ENCODE data around the gene AURKAIP1. TPM values are rescaled to one million over a fixed set of nuclear protein-coding genes. Genes with fewer than 3 reads are reported as not detected.

AURKAIP1 gene
- total RNA-seq, 1 experiment from 2014 or later: 823 TPM

DNA sequence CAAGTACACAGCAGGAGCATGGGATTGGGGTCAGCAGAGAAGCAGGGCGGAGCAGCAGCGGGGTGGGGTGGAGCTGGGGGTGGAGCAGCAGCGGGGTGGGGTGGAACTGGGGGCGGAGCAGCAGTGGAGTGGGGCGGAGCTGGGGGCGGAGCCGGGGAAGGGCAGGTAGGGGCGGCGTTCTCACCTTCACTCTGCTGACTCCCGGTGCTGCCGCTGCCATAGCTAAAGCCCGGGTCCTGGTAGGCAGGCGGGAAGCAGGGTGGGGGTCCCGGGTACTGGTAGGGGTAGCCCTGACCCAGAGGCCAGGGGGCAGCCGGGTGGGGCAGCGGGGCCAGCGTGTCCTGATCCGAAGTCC, 37.2 kb downstream of the AURKAIP1 start:
- Histone ChIP-seq H3K4me2 (ENCODE audit: low read length) (no peak overlapping the region), H3K36me3 (ENCODE audit: low read depth, low read length) (peaks cover 61% of the 10 kb centered on the region), H3K4me1 (ENCODE audit: insufficient read depth, low read length) (peaks cover 10% of the 10 kb centered on the region; the same call in 1 of the 2 replicates), H4K20me1 (ENCODE audit: low read length) (peaks cover 5% of the 10 kb centered on the region; the same call in 1 of the 2 replicates), H3K79me2 (ENCODE audit: low read length) (peaks cover 18% of the 10 kb centered on the region), H3K9me2 (replicated peaks; ENCODE audit: low read length) (no peaks in the 10 kb centered on the region), H3K4me3 (ENCODE audit: low read length) (no peak overlapping the region), H3K9ac (ENCODE audit: low read length) (no peak overlapping the region), H3K27me3 (ENCODE audit: low read length) (no peaks in the 10 kb centered on the region), H3K9me3 (ENCODE audit: low read length) (no peaks in the 10 kb centered on the region), H3K27ac (ENCODE audit: low read length) (no peak overlapping the region), H2AFZ (ENCODE audit: low read length) (no peak overlapping the region), H3F3A (ENCODE audit: low read length, unreplicated experiment) (no peaks in the 10 kb centered on the region)
- ChIA-PET CTCF (interaction anchor here (0.7 kb wide), 1 partner anchor 19 kb away, joined by 3 read pairs; no protein-coding TSS in a partner anchor), POLR2A (ENCODE audit: unreplicated experiment) (no interaction called here)
- intact Hi-C loops (cut with micrococcal nuclease): no loop called here
- BruUV-seq (replicated peaks): no TSS peak
- ATAC-seq: peak; percentile 23
- TF ChIP-seq EZH2phosphoT487 (IDR thresholded peaks at IDR 0.05; ENCODE audit: borderline replicate concordance, low read length) (no peak), EZH2 (IDR thresholded peaks at IDR 0.05; ENCODE audit: low read length, unreplicated experiment) (no peak)
- TF ChIP-seq, protein P1, sequence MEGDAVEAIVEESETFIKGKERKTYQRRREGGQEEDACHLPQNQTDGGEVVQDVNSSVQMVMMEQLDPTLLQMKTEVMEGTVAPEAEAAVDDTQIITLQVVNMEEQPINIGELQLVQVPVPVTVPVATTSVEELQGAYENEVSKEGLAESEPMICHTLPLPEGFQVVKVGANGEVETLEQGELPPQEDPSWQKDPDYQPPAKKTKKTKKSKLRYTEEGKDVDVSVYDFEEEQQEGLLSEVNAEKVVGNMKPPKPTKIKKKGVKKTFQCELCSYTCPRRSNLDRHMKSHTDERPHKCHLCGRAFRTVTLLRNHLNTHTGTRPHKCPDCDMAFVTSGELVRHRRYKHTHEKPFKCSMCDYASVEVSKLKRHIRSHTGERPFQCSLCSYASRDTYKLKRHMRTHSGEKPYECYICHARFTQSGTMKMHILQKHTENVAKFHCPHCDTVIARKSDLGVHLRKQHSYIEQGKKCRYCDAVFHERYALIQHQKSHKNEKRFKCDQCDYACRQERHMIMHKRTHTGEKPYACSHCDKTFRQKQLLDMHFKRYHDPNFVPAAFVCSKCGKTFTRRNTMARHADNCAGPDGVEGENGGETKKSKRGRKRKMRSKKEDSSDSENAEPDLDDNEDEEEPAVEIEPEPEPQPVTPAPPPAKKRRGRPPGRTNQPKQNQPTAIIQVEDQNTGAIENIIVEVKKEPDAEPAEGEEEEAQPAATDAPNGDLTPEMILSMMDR (conservative IDR thresholded peaks at IDR 0.05; ENCODE audit: low read depth, low read length): no peak
- DNase-seq: peak; percentile 53

- H3K9me3 ChIP-seq (ENCODE audit: low read length): no peaks in the 10 kb centered on the region
- intact Hi-C loops (cut with micrococcal nuclease): no loop called here
- DNase-seq (no peak), ATAC-seq (no peak)
- H3K27ac ChIP-seq (ENCODE audit: low read length): no peak overlapping the region
- no peak overlapping the region for H2AFZ ChIP-seq (ENCODE audit: low read length)
- no peak overlapping the region for H3K9ac ChIP-seq (ENCODE audit: low read length)
- peaks cover 12% of the 10 kb centered on the region for H3K79me2 ChIP-seq (ENCODE audit: low read length)
- H3K27me3 ChIP-seq (ENCODE audit: low read length): no peaks in the 10 kb centered on the region
- no peaks in the 10 kb centered on the region for H3K9me2 ChIP-seq (replicated peaks; ENCODE audit: low read length)
- H3K36me3 ChIP-seq (ENCODE audit: low read depth, low read length): peaks cover 55% of the 10 kb centered on the region
- no peak for TF ChIP-seq EZH2 (IDR thresholded peaks at IDR 0.05; ENCODE audit: low read length, unreplicated experiment)
- TF ChIP-seq, protein P1 (conservative IDR thresholded peaks at IDR 0.05; ENCODE audit: low read depth, low read length): no peak
- no peak for TF ChIP-seq EZH2phosphoT487 (IDR thresholded peaks at IDR 0.05; ENCODE audit: borderline replicate concordance, low read length)
- H3K4me3 ChIP-seq (ENCODE audit: low read length): no peak overlapping the region
- peaks cover 5% of the 10 kb centered on the region; the same call in 1 of the 2 replicates for H4K20me1 ChIP-seq (ENCODE audit: low read length)
- H3K4me2 ChIP-seq (ENCODE audit: low read length): no peak overlapping the region
- ChIA-PET CTCF (interaction anchor here (0.7 kb wide), 1 partner anchor 19 kb away, joined by 3 read pairs; no protein-coding TSS in a partner anchor), POLR2A (ENCODE audit: unreplicated experiment) (interaction anchor here (0.6 kb wide), 1 partner anchor 47 kb away, joined by 4 read pairs; no protein-coding TSS in a partner anchor)
- peaks cover 16% of the 10 kb centered on the region; the same call in 1 of the 2 replicates for H3K4me1 ChIP-seq (ENCODE audit: insufficient read depth, low read length)
- no TSS peak for BruUV-seq (replicated peaks)
- H3F3A ChIP-seq (ENCODE audit: low read length, unreplicated experiment): no peaks in the 10 kb centered on the region
Measured at GRCh38 chr1:1336931-1337792, 37.8 kb downstream of the AURKAIP1 start.

GRCh38 chr1:1336446-1336845, 38.6 kb downstream of the AURKAIP1 start:
- no TSS peak for BruUV-seq (replicated peaks)
- H4K20me1 ChIP-seq (ENCODE audit: low read length): peaks cover 5% of the 10 kb centered on the region; the same call in 1 of the 2 replicates
- no peaks in the 10 kb centered on the region for H3K9me2 ChIP-seq (replicated peaks; ENCODE audit: low read length)
- H3F3A ChIP-seq (ENCODE audit: low read length, unreplicated experiment): no peaks in the 10 kb centered on the region
- intact Hi-C loops (cut with micrococcal nuclease): no loop called here
- DNase-seq (no peak), ATAC-seq (no peak)
- H3K36me3 ChIP-seq (ENCODE audit: low read depth, low read length): peaks cover 48% of the 10 kb centered on the region
- H3K27me3 ChIP-seq (ENCODE audit: low read length): no peaks in the 10 kb centered on the region
- H3K4me2 ChIP-seq (ENCODE audit: low read length): no peak overlapping the region
- TF ChIP-seq EZH2 (IDR thresholded peaks at IDR 0.05; ENCODE audit: low read length, unreplicated experiment): no peak
- TF ChIP-seq, protein P1 (conservative IDR thresholded peaks at IDR 0.05; ENCODE audit: low read depth, low read length): no peak
- no peak for TF ChIP-seq EZH2phosphoT487 (IDR thresholded peaks at IDR 0.05; ENCODE audit: borderline replicate concordance, low read length)
- peaks cover 20% of the 10 kb centered on the region for H3K4me1 ChIP-seq (ENCODE audit: insufficient read depth, low read length)
- no peak overlapping the region for H3K4me3 ChIP-seq (ENCODE audit: low read length)
- H3K9ac ChIP-seq (ENCODE audit: low read length): no peak overlapping the region
- POLR2A ChIA-PET (ENCODE audit: unreplicated experiment): interaction anchor here (0.6 kb wide), 1 partner anchor 46 kb away, joined by 4 read pairs; no protein-coding TSS in a partner anchor
- peaks cover 5% of the 10 kb centered on the region for H3K79me2 ChIP-seq (ENCODE audit: low read length)
- CTCF ChIA-PET: no interaction called here
- no peaks in the 10 kb centered on the region for H3K9me3 ChIP-seq (ENCODE audit: low read length)
- H2AFZ ChIP-seq (ENCODE audit: low read length): no peak overlapping the region
- no peak overlapping the region for H3K27ac ChIP-seq (ENCODE audit: low read length)
